ENCODE results near the gene HIBCH.
"Not testable (repeated sequence)": the region's sequence is repeated elsewhere in the genome, so short reads cannot be mapped to it uniquely, and the experiment has no call there.

The HIBCH gene

GRCh38 chr2:190303647-190304046 lies 16.0 kb downstream of the HIBCH start:
- DNase-seq, result no peak

GRCh38 chr2:190302052-190302451 lies 17.6 kb downstream of the HIBCH start:
- no peak for DNase-seq

- DNase-seq, result no peak
These were observed 18.6 kb downstream of the HIBCH start for GRCh38 chr2:190301032-190301431.

GRCh38 chr2:190297880-190298279 lies 21.7 kb downstream of the HIBCH start:
- DNase-seq, result not testable (repeated sequence)

- DNase-seq, result no peak
These were observed 35.8 kb downstream of the HIBCH start for GRCh38 chr2:190283783-190284182.

- no peak for DNase-seq
These were observed 38.9 kb downstream of the HIBCH start for GRCh38 chr2:190280565-190281350.

GRCh38 chr2:190279256-190280134 lies 40.1 kb downstream of the HIBCH start:
- not testable (repeated sequence) for DNase-seq

GRCh38 chr2:190277234-190278112 lies 42.2 kb downstream of the HIBCH start:
- no peak for DNase-seq

GRCh38 chr2:190272457-190272842 lies 47.2 kb downstream of the HIBCH start:
- DNase-seq, result no peak

GRCh38 chr2:190271783-190272456 lies 47.7 kb downstream of the HIBCH start:
- DNase-seq, result no peak

- DNase-seq, result no peak
These were observed 49.3 kb downstream of the HIBCH start for GRCh38 chr2:190270298-190270697.

- DNase-seq, result not testable (repeated sequence)
These were observed 49.9 kb downstream of the HIBCH start for GRCh38 chr2:190269699-190270098.

- no peak for DNase-seq
These were observed 52.3 kb downstream of the HIBCH start for GRCh38 chr2:190267302-190267701.

GRCh38 chr2:190266314-190266713 lies 53.3 kb downstream of the HIBCH start:
- DNase-seq, result no peak

- DNase-seq, result no peak
These were observed 57.8 kb downstream of the HIBCH start for GRCh38 chr2:190261851-190262250.

- no peak for DNase-seq
These were observed 63.5 kb downstream of the HIBCH start for GRCh38 chr2:190256087-190256486.

- no peak for DNase-seq
These were observed 64.0 kb downstream of the HIBCH start for GRCh38 chr2:190255676-190256075.

- DNase-seq, result no peak
These were observed 65.4 kb downstream of the HIBCH start for GRCh38 chr2:190254063-190254850.

GRCh38 chr2:190250421-190250820 lies 69.2 kb downstream of the HIBCH start:
- no peak for DNase-seq

GRCh38 chr2:190235551-190236075 lies 84.0 kb downstream of the HIBCH start:
- DNase-seq, result no peak

- no peak for DNase-seq
These were observed 84.5 kb downstream of the HIBCH start for GRCh38 chr2:190235101-190235500.

Measured in NCI-H1436 (cell line).